WTC11 (cell line): Measurements from ENCODE around the gene TCF7L1. TPM values are rescaled to one million over a fixed set of nuclear protein-coding genes. Genes with fewer than 3 reads are reported as not detected.

Experiments used
- ATAC-seq: fragments of 200-7000 bp; cut with Tn5 transposase; 2 replicates; pipeline ENCODE4 v1.10.0; 2021; ENCODE audit warnings: mild to moderate bottlenecking, moderate library complexity
- CTCF ChIA-PET: fragments of 300-600 bp; sonication (Branson Sonifier 250); formaldehyde crosslinking; loops from one replicate; lab custom pipeline; 2021; ENCODE audit warnings: antibody characterized with exemption; lab: Charles Lee
- POLR2A ChIA-PET: fragments of 350-600 bp; sonication (Branson Sonifier 250); formaldehyde crosslinking; loops from one replicate; lab custom pipeline; 2021; ENCODE audit warnings: antibody characterized with exemption; lab: Charles Lee
- DNase-seq: peaks from one replicate; pipeline ENCODE4 v3.0.0; 2021; ENCODE audit warnings: low spot score
- H3K27ac Mint-ChIP-seq: 2 replicates; pipeline ENCODE4 v1.8.0; 2021; ENCODE audit warnings: mixed read lengths
- H3K27me3 Mint-ChIP-seq: 2 replicates; pipeline ENCODE4 v1.8.0; 2021; ENCODE audit warnings: low read depth, mild to moderate bottlenecking, moderate library complexity, mixed read lengths
- H3K36me3 Mint-ChIP-seq: 2 replicates; pipeline ENCODE4 v1.8.0; 2021; ENCODE audit warnings: mixed read lengths
- H3K4me1 Mint-ChIP-seq: 2 replicates; pipeline ENCODE4 v1.8.0; 2022; ENCODE audit warnings: mixed read lengths
- H3K4me3 Mint-ChIP-seq: 2 replicates; pipeline ENCODE4 v1.8.0; 2021; ENCODE audit warnings: mild to moderate bottlenecking, moderate library complexity, mixed read lengths
- H3K9me3 Mint-ChIP-seq: 2 replicates; pipeline ENCODE4 v1.8.0; 2021; ENCODE audit warnings: mixed read lengths
- ATF1 ChIP-seq: sonication (generic); formaldehyde crosslinking; IDR thresholded peaks from 2 replicates; pipeline ENCODE4 v1.8.1; 2023; ENCODE audit warnings: mild to moderate bottlenecking, moderate library complexity, missing genetic modification reagents
- E2F1 ChIP-seq: sonication (generic); formaldehyde crosslinking; IDR thresholded peaks from 2 replicates; pipeline ENCODE4 v1.8.0; 2022; ENCODE audit warnings: mild to moderate bottlenecking, missing genetic modification reagents
- ELF4 ChIP-seq: sonication (generic); formaldehyde crosslinking; IDR thresholded peaks from 2 replicates; pipeline ENCODE4 v1.8.1; 2022; ENCODE audit warnings: low read depth, mild to moderate bottlenecking, moderate library complexity, missing genetic modification reagents
- EMX1 ChIP-seq: fragments of 250-450 bp; sonication (Bioruptor Pico); IDR thresholded peaks from 2 replicates; pipeline ENCODE4 v1.8.0; 2021; ENCODE audit warnings: mild to moderate bottlenecking
- GABPB1 ChIP-seq: sonication (generic); formaldehyde crosslinking; IDR thresholded peaks from 2 replicates; pipeline ENCODE4 v1.8.1; 2023; ENCODE audit warnings: mild to moderate bottlenecking, missing genetic modification reagents
- HMGXB4 ChIP-seq: sonication (generic); formaldehyde crosslinking; IDR thresholded peaks from 2 replicates; pipeline ENCODE4 v1.8.1; 2023; ENCODE audit warnings: mild to moderate bottlenecking, moderate library complexity, missing genetic modification reagents
- JUN ChIP-seq: sonication (generic); formaldehyde crosslinking; IDR thresholded peaks from 2 replicates; pipeline ENCODE4 v1.8.0; 2023; ENCODE audit warnings: mild to moderate bottlenecking, missing genetic modification reagents
- NFATC4 ChIP-seq: fragments of 250-450 bp; sonication (Bioruptor Pico); IDR thresholded peaks from 2 replicates; pipeline ENCODE4 v1.9.0; 2021; ENCODE audit warnings: mild to moderate bottlenecking
- OVOL2 ChIP-seq: fragments of 250-450 bp; sonication (Bioruptor Pico); IDR thresholded peaks from 2 replicates; pipeline ENCODE4 v1.9.0; 2021; ENCODE audit warnings: mild to moderate bottlenecking, borderline replicate concordance
- PREB ChIP-seq: sonication (generic); formaldehyde crosslinking; IDR thresholded peaks from 2 replicates; pipeline ENCODE4 v1.8.1; 2022; ENCODE audit warnings: mild to moderate bottlenecking, missing genetic modification reagents, moderate library complexity, borderline replicate concordance
- RORB ChIP-seq: fragments of 250-450 bp; sonication (Bioruptor Pico); IDR thresholded peaks from 2 replicates; pipeline ENCODE4 v1.9.0; 2021; ENCODE audit warnings: mild to moderate bottlenecking
- SMAD4 ChIP-seq: sonication (generic); formaldehyde crosslinking; IDR thresholded peaks from 2 replicates; pipeline ENCODE4 v1.8.0; 2022; ENCODE audit warnings: mild to moderate bottlenecking, missing genetic modification reagents
- SOX15 ChIP-seq: fragments of 250-450 bp; sonication (Bioruptor Pico); IDR thresholded peaks from 2 replicates; pipeline ENCODE4 v1.9.0; 2021; ENCODE audit warnings: mild to moderate bottlenecking
- TEAD1 ChIP-seq: sonication (generic); formaldehyde crosslinking; IDR thresholded peaks from 2 replicates; pipeline ENCODE4 v1.8.0; 2022; ENCODE audit warnings: mild to moderate bottlenecking, missing genetic modification reagents
- TP53 ChIP-seq: sonication (generic); formaldehyde crosslinking; IDR thresholded peaks from 2 replicates; pipeline ENCODE4 v1.8.1; 2023; ENCODE audit warnings: mild to moderate bottlenecking, missing genetic modification reagents
- ZNF121 ChIP-seq: sonication (generic); formaldehyde crosslinking; IDR thresholded peaks from 2 replicates; pipeline ENCODE4 v1.8.0; 2023; ENCODE audit warnings: missing genetic modification reagents
- ZNF416 ChIP-seq: fragments of 250-450 bp; sonication (Bioruptor Pico); IDR thresholded peaks from 2 replicates; pipeline ENCODE4 v1.9.0; 2021; ENCODE audit warnings: mild to moderate bottlenecking, inconsistent platforms
- total RNA-seq: library from RNA; stranded (reverse); gene quantifications from 3 replicates; pipeline ENCODE4 v1.2.3, GENCODE V29; 2021
- TF ChIP-seq, protein P1 (sequence below): fragments of 250-450 bp; sonication (Bioruptor Pico); IDR thresholded peaks from 2 replicates; pipeline ENCODE4 v1.9.0; 2021; ENCODE audit warnings: mild to moderate bottlenecking
- TF ChIP-seq, protein P2 (sequence below): sonication (generic); formaldehyde crosslinking; IDR thresholded peaks from 2 replicates; pipeline ENCODE4 v1.8.1; 2023; ENCODE audit warnings: mild to moderate bottlenecking, missing genetic modification reagents, moderate library complexity
- TF ChIP-seq, protein P3 (sequence below): sonication (generic); formaldehyde crosslinking; IDR thresholded peaks from 2 replicates; pipeline ENCODE4 v1.8.1; 2022; ENCODE audit warnings: low read depth, mild to moderate bottlenecking, moderate library complexity, missing genetic modification reagents, borderline replicate concordance
- TF ChIP-seq, protein P4 (sequence below): fragments of 250-450 bp; sonication (Bioruptor Pico); IDR thresholded peaks from 2 replicates; pipeline ENCODE4 v1.8.0; 2021; ENCODE audit warnings: mild to moderate bottlenecking

Gene TCF7L1
- total RNA-seq, 1 experiment from 2014 or later = 104 TPM

- TF ChIP-seq E2F1 (CRISPR knock-in tag) (0 out of 2 replicates have a peak, but pooled peaks have one; percentile 36), SMAD4 (no peak), TP53 (CRISPR knock-in tag) (0 out of 2 replicates have a peak, but pooled peaks have one; percentile 43), JUN (no peak), RORB (CRISPR knock-in tag) (no peak), HMGXB4 (CRISPR knock-in tag) (peak; percentile 40; the same call in 1 of the 2 replicates), NFATC4 (CRISPR knock-in tag) (no peak), GABPB1 (no peak)
- TF ChIP-seq, protein P1, sequence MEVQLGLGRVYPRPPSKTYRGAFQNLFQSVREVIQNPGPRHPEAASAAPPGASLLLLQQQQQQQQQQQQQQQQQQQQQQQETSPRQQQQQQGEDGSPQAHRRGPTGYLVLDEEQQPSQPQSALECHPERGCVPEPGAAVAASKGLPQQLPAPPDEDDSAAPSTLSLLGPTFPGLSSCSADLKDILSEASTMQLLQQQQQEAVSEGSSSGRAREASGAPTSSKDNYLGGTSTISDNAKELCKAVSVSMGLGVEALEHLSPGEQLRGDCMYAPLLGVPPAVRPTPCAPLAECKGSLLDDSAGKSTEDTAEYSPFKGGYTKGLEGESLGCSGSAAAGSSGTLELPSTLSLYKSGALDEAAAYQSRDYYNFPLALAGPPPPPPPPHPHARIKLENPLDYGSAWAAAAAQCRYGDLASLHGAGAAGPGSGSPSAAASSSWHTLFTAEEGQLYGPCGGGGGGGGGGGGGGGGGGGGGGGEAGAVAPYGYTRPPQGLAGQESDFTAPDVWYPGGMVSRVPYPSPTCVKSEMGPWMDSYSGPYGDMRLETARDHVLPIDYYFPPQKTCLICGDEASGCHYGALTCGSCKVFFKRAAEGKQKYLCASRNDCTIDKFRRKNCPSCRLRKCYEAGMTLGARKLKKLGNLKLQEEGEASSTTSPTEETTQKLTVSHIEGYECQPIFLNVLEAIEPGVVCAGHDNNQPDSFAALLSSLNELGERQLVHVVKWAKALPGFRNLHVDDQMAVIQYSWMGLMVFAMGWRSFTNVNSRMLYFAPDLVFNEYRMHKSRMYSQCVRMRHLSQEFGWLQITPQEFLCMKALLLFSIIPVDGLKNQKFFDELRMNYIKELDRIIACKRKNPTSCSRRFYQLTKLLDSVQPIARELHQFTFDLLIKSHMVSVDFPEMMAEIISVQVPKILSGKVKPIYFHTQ (CRISPR knock-in tag) = no peak
- TF ChIP-seq, protein P2, sequence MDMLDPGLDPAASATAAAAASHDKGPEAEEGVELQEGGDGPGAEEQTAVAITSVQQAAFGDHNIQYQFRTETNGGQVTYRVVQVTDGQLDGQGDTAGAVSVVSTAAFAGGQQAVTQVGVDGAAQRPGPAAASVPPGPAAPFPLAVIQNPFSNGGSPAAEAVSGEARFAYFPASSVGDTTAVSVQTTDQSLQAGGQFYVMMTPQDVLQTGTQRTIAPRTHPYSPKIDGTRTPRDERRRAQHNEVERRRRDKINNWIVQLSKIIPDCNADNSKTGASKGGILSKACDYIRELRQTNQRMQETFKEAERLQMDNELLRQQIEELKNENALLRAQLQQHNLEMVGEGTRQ (CRISPR knock-in tag) = no peak; the same call in 1 of the 2 replicates
- TF ChIP-seq, protein P3, sequence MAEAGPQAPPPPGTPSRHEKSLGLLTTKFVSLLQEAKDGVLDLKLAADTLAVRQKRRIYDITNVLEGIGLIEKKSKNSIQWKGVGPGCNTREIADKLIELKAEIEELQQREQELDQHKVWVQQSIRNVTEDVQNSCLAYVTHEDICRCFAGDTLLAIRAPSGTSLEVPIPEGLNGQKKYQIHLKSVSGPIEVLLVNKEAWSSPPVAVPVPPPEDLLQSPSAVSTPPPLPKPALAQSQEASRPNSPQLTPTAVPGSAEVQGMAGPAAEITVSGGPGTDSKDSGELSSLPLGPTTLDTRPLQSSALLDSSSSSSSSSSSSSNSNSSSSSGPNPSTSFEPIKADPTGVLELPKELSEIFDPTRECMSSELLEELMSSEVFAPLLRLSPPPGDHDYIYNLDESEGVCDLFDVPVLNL (CRISPR knock-in tag) = no peak
- TF ChIP-seq, all 79 proteins: peak for 22
Measured at GRCh38 chr2:85134896-85135659, 1.9 kb downstream of the TCF7L1 start (continued).

- peak; percentile 0; the same call in 1 of the 2 replicates for ATAC-seq
- peaks cover 36% of the 10 kb centered on the region for H3K36me3 Mint-ChIP-seq
- POLR2A ChIA-PET = interaction anchor here (0.6 to 1.4 kb wide), 9 partner anchors 9 to 121 kb away, joined by 3 to 10 read pairs (median 3); no protein-coding TSS in a partner anchor
- peak; percentile 77 for TF ChIP-seq ZNF121 (CRISPR knock-in tag)
- no peak for TF ChIP-seq ELF4
- H3K4me3 Mint-ChIP-seq = peak overlapping the region; percentile 83
- peaks cover 58% of the 10 kb centered on the region for H3K4me1 Mint-ChIP-seq
- CTCF ChIA-PET = interaction anchor here (0.8 to 1.3 kb wide), 2 partner anchors 68 to 150 kb away, joined by 3 to 5 read pairs; no protein-coding TSS in a partner anchor
- no peaks in the 10 kb centered on the region for H3K9me3 Mint-ChIP-seq
- H3K27ac Mint-ChIP-seq = peak overlapping the region; percentile 90
- peak; percentile 44 for DNase-seq
- H3K27me3 Mint-ChIP-seq = no peaks in the 10 kb centered on the region; the same call in 1 of the 2 replicates
Measured at GRCh38 chr2:85135660-85135914, 2.4 kb downstream of the TCF7L1 start.

DNA sequence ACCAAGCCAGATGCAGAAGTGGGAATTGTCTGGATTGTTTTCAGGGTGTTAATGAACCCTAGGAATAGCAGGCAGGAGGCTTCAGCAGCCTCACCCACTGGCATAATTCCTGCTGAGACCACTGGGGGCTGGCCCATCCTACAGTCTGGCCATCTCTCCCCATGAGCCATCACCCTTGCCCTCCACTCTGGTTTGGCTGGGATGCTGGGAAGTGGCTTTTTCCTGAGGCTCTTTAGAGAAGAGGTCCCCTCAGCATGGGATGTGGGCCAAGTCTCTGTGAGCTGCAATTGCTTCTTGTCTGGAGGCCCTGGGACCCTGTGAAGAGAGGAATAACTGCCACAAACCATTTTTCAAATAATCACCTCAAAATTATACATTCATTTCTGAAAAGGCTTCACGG is 4.0 kb downstream of the TCF7L1 start:
- H3K4me3 Mint-ChIP-seq = peak overlapping the region; percentile 83
- H3K27me3 Mint-ChIP-seq = no peaks in the 10 kb centered on the region; the same call in 1 of the 2 replicates
- ChIA-PET CTCF (interaction anchor here (1.7 kb wide), 1 partner anchor 148 kb away, joined by 4 read pairs; no protein-coding TSS in a partner anchor), POLR2A (no interaction called here)
- DNase-seq = no peak
- ATAC-seq = no peak
- H3K4me1 Mint-ChIP-seq = peaks cover 69% of the 10 kb centered on the region
- H3K27ac Mint-ChIP-seq = no peak overlapping the region
- H3K36me3 Mint-ChIP-seq = peaks cover 48% of the 10 kb centered on the region
- no peaks in the 10 kb centered on the region for H3K9me3 Mint-ChIP-seq
- no peak for TF ChIP-seq OVOL2 (CRISPR knock-in tag)
- TF ChIP-seq SOX15 = no peak
- TF ChIP-seq, protein P2 (CRISPR knock-in tag) = no peak
- no peak for TF ChIP-seq PREB (CRISPR knock-in tag)
- TF ChIP-seq NFATC4 (CRISPR knock-in tag) = no peak
- TF ChIP-seq, protein P4, sequence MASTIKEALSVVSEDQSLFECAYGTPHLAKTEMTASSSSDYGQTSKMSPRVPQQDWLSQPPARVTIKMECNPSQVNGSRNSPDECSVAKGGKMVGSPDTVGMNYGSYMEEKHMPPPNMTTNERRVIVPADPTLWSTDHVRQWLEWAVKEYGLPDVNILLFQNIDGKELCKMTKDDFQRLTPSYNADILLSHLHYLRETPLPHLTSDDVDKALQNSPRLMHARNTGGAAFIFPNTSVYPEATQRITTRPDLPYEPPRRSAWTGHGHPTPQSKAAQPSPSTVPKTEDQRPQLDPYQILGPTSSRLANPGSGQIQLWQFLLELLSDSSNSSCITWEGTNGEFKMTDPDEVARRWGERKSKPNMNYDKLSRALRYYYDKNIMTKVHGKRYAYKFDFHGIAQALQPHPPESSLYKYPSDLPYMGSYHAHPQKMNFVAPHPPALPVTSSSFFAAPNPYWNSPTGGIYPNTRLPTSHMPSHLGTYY (CRISPR knock-in tag) = no peak
- TF ChIP-seq ATF1 (CRISPR knock-in tag) = no peak
- TF ChIP-seq EMX1 (CRISPR knock-in tag) = no peak
- TF ChIP-seq ZNF416 = no peak
- no peak for TF ChIP-seq TEAD1 (CRISPR knock-in tag)
